Effector CD8-positive, alpha-beta T cell (primary cell): Measurements from ENCODE around the gene MLN.
"Not testable (repeated sequence)": the region's sequence is repeated elsewhere in the genome, so short reads cannot be mapped to it uniquely, and the experiment has no call there.

ENCODE experiments used
- DNase-seq: peaks from one replicate; lab custom pipeline; 2025; lab: John Stamatoyannopoulos, UW

Gene MLN

GRCh38 chr6:33834401-33835392 is 30.9 kb upstream of the MLN start:
- no peak for DNase-seq

- no peak for DNase-seq
Measured at GRCh38 chr6:33833599-33833998, 29.8 kb upstream of the MLN start.

- DNase-seq = not testable (repeated sequence)
Measured at GRCh38 chr6:33832831-33833230, 29.0 kb upstream of the MLN start.

- not testable (repeated sequence) for DNase-seq
Measured at GRCh38 chr6:33831725-33832124, 27.9 kb upstream of the MLN start.

- DNase-seq = no peak
Measured at GRCh38 chr6:33830635-33831240, 26.9 kb upstream of the MLN start.

GRCh38 chr6:33828764-33829731 is 25.2 kb upstream of the MLN start:
- no peak for DNase-seq

- DNase-seq = no peak
Measured at GRCh38 chr6:33828452-33828763, 24.6 kb upstream of the MLN start.

- DNase-seq = no peak
Measured at GRCh38 chr6:33827546-33828451, 24.0 kb upstream of the MLN start.

GRCh38 chr6:33826537-33826936 is 22.7 kb upstream of the MLN start:
- no peak for DNase-seq

GRCh38 chr6:33824461-33825154 is 20.8 kb upstream of the MLN start:
- no peak for DNase-seq

- DNase-seq = no peak
Measured at GRCh38 chr6:33823806-33824205, 20.0 kb upstream of the MLN start.

- no peak for DNase-seq
Measured at GRCh38 chr6:33822575-33823395, 19.0 kb upstream of the MLN start.

GRCh38 chr6:33820784-33821520 is 17.1 kb upstream of the MLN start:
- no peak for DNase-seq

GRCh38 chr6:33820243-33820642 is 16.4 kb upstream of the MLN start:
- no peak for DNase-seq

- no peak for DNase-seq
Measured at GRCh38 chr6:33819021-33819420, 15.2 kb upstream of the MLN start.

GRCh38 chr6:33818293-33818692 is 14.5 kb upstream of the MLN start:
- no peak for DNase-seq

- no peak for DNase-seq
Measured at GRCh38 chr6:33817489-33817888, 13.7 kb upstream of the MLN start.

- DNase-seq = no peak
Measured at GRCh38 chr6:33816911-33817310, 13.1 kb upstream of the MLN start.

- no peak for DNase-seq
Measured at GRCh38 chr6:33815854-33816253, 12.1 kb upstream of the MLN start.
